H1 (cell line): ENCODE data around the gene CHST9.

ENCODE experiments used
- ATF2 ChIP-seq: IDR thresholded peaks from 2 replicates; pipeline ENCODE4 v1.6.1; 2012; ENCODE audit warnings: low read length, inconsistent platforms
- BRCA1 ChIP-seq: IDR thresholded peaks from 2 replicates; pipeline ENCODE4 v1.6.1; 2012; ENCODE audit warnings: low read depth, low read length, improper control_type of control experiment
- CEBPB ChIP-seq: IDR thresholded peaks from 2 replicates; pipeline ENCODE4 v1.6.1; 2012; ENCODE audit warnings: low read depth, low read length
- CHD1 ChIP-seq: IDR thresholded peaks from 2 replicates; pipeline ENCODE4 v1.6.1; 2012; ENCODE audit warnings: low read depth, low read length, improper control_type of control experiment
- EP300 ChIP-seq, 2 experiments: IDR thresholded peaks; 1 replicate in 1 of 2; 2 replicates in 1 of 2; pipeline ENCODE4 v1.6.1; 2011 to 2012; ENCODE audit warnings: low read depth in 2 of 2, low read length in 2 of 2, mild to moderate bottlenecking in 2 of 2, borderline replicate concordance in 1 of 2, inconsistent platforms in 1 of 2, moderate library complexity in 1 of 2
- EZH2 ChIP-seq: fragments of 200-600 bp; sonication (generic); IDR thresholded peaks from 2 replicates; pipeline ENCODE4 v1.7.1; 2012; ENCODE audit warnings: low read depth, mild to moderate bottlenecking, moderate library complexity, low read length, inconsistent platforms; ENCODE audit not compliant: severe bottlenecking
- JUND ChIP-seq: IDR thresholded peaks from 2 replicates; pipeline ENCODE4 v1.6.1; 2011; ENCODE audit warnings: mild to moderate bottlenecking, improper control_type of control experiment, low read length
- POLR2A ChIP-seq, 2 experiments: IDR thresholded peaks; 1 replicate in 1 of 2; 2 replicates in 1 of 2; pipeline ENCODE4 v1.6.1; 2011; ENCODE audit warnings: low read depth in 2 of 2, low read length in 2 of 2, mild to moderate bottlenecking in 2 of 2; ENCODE audit errors: control extremely low read depth in 1 of 2
- SIN3A ChIP-seq, 2 experiments: IDR thresholded peaks in 1 of 2; conservative IDR thresholded peaks in 1 of 2; 2 replicates each; pipeline ENCODE4 v1.6.1; 2011 to 2012; ENCODE audit warnings: low read length in 2 of 2, improper control_type of control experiment in 1 of 2, low read depth in 1 of 2, mild to moderate bottlenecking in 1 of 2
- SRF ChIP-seq: IDR thresholded peaks from 2 replicates; pipeline ENCODE4 v1.6.1; 2011; ENCODE audit warnings: mild to moderate bottlenecking, low read depth, low read length, moderate library complexity
- TF ChIP-seq, protein P1 (sequence below), 3 experiments: IDR thresholded peaks; 1 replicate in 2 of 3; 2 replicates in 1 of 3; pipeline versions ENCODE4 v1.5.1 to v1.6.1; 2011; ENCODE audit warnings: low read length in 3 of 3, mild to moderate bottlenecking in 3 of 3, inconsistent platforms in 2 of 3, low read depth in 1 of 3, moderate library complexity in 1 of 3; ENCODE audit not compliant: insufficient read depth in 1 of 3; ENCODE audit errors: control extremely low read depth in 1 of 3
- TF ChIP-seq, protein P2 (sequence below): IDR thresholded peaks from 2 replicates; pipeline ENCODE4 v1.6.1; 2011; ENCODE audit warnings: low read length, improper control_type of control experiment

DNA sequence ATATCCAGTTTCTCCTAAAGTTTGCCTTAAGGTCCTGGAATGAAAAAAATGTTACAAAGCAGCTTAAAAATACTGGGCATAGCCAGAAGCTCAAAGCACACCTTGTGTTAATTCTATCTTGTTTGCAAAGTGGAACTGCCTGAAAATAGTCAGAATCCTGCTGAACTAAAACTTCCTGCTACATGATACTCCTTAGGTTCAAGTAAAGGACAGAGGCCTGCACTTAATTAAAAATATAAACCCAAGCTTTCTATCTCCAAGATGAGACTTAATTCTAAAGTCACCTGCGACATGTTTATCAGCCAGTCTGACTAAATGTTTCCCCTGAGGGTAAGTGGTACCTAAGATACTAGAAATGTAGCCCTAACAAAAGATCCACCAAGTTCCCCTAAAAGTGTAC lies 103.4 kb downstream of the CHST9 start:
- TF ChIP-seq EP300 (IDR thresholded peaks at IDR 0.05; ENCODE audit: borderline replicate concordance in 1 of 2, low read depth in 2 of 2, low read length in 2 of 2) (no peak), EZH2 (no peak), ATF2 (no peak), BRCA1 (no peak), SRF (no peak), SIN3A (conservative IDR thresholded peaks at IDR 0.05 in 1 of 2, IDR thresholded peaks at IDR 0.05 in 1 of 2; ENCODE audit: low read depth in 1 of 2, low read length in 2 of 2) (no peak), POLR2A (IDR thresholded peaks at IDR 0.05; ENCODE audit: control extremely low read depth in 1 of 2, low read depth in 2 of 2, low read length in 2 of 2) (no peak), JUND (no peak), CHD1 (no peak), CEBPB (no peak)
- TF ChIP-seq, protein P1, sequence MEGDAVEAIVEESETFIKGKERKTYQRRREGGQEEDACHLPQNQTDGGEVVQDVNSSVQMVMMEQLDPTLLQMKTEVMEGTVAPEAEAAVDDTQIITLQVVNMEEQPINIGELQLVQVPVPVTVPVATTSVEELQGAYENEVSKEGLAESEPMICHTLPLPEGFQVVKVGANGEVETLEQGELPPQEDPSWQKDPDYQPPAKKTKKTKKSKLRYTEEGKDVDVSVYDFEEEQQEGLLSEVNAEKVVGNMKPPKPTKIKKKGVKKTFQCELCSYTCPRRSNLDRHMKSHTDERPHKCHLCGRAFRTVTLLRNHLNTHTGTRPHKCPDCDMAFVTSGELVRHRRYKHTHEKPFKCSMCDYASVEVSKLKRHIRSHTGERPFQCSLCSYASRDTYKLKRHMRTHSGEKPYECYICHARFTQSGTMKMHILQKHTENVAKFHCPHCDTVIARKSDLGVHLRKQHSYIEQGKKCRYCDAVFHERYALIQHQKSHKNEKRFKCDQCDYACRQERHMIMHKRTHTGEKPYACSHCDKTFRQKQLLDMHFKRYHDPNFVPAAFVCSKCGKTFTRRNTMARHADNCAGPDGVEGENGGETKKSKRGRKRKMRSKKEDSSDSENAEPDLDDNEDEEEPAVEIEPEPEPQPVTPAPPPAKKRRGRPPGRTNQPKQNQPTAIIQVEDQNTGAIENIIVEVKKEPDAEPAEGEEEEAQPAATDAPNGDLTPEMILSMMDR (IDR thresholded peaks at IDR 0.05; ENCODE audit: control extremely low read depth in 1 of 3, insufficient read depth in 1 of 3, low read depth in 1 of 3, low read length in 3 of 3): no peak
- TF ChIP-seq, protein P2, sequence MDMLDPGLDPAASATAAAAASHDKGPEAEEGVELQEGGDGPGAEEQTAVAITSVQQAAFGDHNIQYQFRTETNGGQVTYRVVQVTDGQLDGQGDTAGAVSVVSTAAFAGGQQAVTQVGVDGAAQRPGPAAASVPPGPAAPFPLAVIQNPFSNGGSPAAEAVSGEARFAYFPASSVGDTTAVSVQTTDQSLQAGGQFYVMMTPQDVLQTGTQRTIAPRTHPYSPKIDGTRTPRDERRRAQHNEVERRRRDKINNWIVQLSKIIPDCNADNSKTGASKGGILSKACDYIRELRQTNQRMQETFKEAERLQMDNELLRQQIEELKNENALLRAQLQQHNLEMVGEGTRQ: no peak
